HepG2 (cell line): Measurements from ENCODE around the gene ABHD17C. TPM values are rescaled to one million over a fixed set of nuclear protein-coding genes. Genes with fewer than 3 reads are reported as not detected.

Source experiments
- GMEB1 ChIP-seq: sonication (generic); formaldehyde crosslinking; IDR thresholded peaks from 2 replicates; pipeline ENCODE4 v1.5.1; 2020; ENCODE audit warnings: missing genetic modification reagents, mild to moderate bottlenecking, borderline replicate concordance
- NFAT5 ChIP-seq: sonication (generic); formaldehyde crosslinking; IDR thresholded peaks from 2 replicates; pipeline ENCODE4 v1.4.0; 2020; ENCODE audit warnings: missing genetic modification reagents
- SMAD3 ChIP-seq: sonication (generic); formaldehyde crosslinking; IDR thresholded peaks from 2 replicates; pipeline ENCODE4 v1.4.0; 2020; ENCODE audit warnings: missing genetic modification reagents
- TEF ChIP-seq: sonication (generic); formaldehyde crosslinking; IDR thresholded peaks from 2 replicates; pipeline ENCODE4 v1.5.0; 2020; ENCODE audit warnings: missing genetic modification reagents
- polyA plus RNA-seq, 8 experiments: library from polyadenylated mRNA; depleted of rRNA in 3 of 8; stranded (reverse) in 7 of 8; unstranded in 1 of 8; fragments of >200 nt; fragmentation: Illumina TruSeq in 4 of 8; extraction: Trizol in 4 of 8; gene quantifications; 2 replicates each; pipeline versions ENCODE4 v1.2.1 to v1.2.3, GENCODE V29; 2011 to 2016; ENCODE audit warnings: low read depth in 4 of 8, missing spikeins in 1 of 8, mixed read lengths in 1 of 8; ENCODE audit not compliant: insufficient read depth in 1 of 8
- total RNA-seq, 5 experiments: library from RNA; depleted of rRNA; stranded (reverse); fragments of >200 nt; fragmentation: Illumina TruSeq; extraction: Trizol; gene quantifications; 2 replicates each; pipeline ENCODE4 v1.2.3, GENCODE V29; 2016; ENCODE audit warnings: low read depth in 1 of 5

Gene ABHD17C
- total and polyA plus RNA-seq, 2 of the 13 experiments (the other 11 are each of a cell fraction or from before 2014, with no cell fraction given): 2.9 to 3.9 TPM

- TF ChIP-seq NFAT5 (CRISPR knock-in tag) (no peak), GMEB1 (CRISPR knock-in tag) (no peak), TEF (no peak), SMAD3 (no peak)
Measured at GRCh38 chr15:80803580-80804525, 108.7 kb downstream of the ABHD17C start (continued).
